ENCODE measurements around the gene GALR1. TPM values are rescaled to one million over a fixed set of nuclear protein-coding genes. Genes with fewer than 3 reads are reported as not detected.
"Not testable (repeated sequence)": the region's sequence is repeated elsewhere in the genome, so short reads cannot be mapped to it uniquely, and the experiment has no call there.

Gene GALR1
- total RNA-seq, 1 experiment from 2014 or later: not detected

GRCh38 chr18:77250501-77250925 lies 865 bp downstream of the GALR1 start:
- DNase-seq (ENCODE audit: extremely low read depth, low read depth): no peak

- no peak for DNase-seq (ENCODE audit: extremely low read depth, low read depth)
Observed at GRCh38 chr18:77250926-77251729, 1.5 kb downstream of the GALR1 start.

GRCh38 chr18:77251730-77252050 lies 2.0 kb downstream of the GALR1 start:
- no peak for DNase-seq (ENCODE audit: extremely low read depth, low read depth)

- DNase-seq (ENCODE audit: extremely low read depth, low read depth): no peak
Observed at GRCh38 chr18:77254711-77255405, 5.2 kb downstream of the GALR1 start.

- no peak for DNase-seq (ENCODE audit: extremely low read depth, low read depth)
Observed at GRCh38 chr18:77255426-77256105, 5.9 kb downstream of the GALR1 start.

GRCh38 chr18:77262643-77263465 lies 13.2 kb downstream of the GALR1 start:
- DNase-seq (ENCODE audit: extremely low read depth, low read depth): no peak

GRCh38 chr18:77263466-77263763 lies 13.8 kb downstream of the GALR1 start:
- DNase-seq (ENCODE audit: extremely low read depth, low read depth): no peak

- no peak for DNase-seq (ENCODE audit: extremely low read depth, low read depth)
Observed at GRCh38 chr18:77267969-77268368, 18.3 kb downstream of the GALR1 start.

GRCh38 chr18:77268456-77268855 lies 18.8 kb downstream of the GALR1 start:
- DNase-seq (ENCODE audit: extremely low read depth, low read depth): no peak

GRCh38 chr18:77271576-77272481 lies 22.2 kb downstream of the GALR1 start:
- DNase-seq (ENCODE audit: extremely low read depth, low read depth): no peak

- not testable (repeated sequence) for DNase-seq (ENCODE audit: extremely low read depth, low read depth)
Observed at GRCh38 chr18:77290841-77291240, 41.2 kb downstream of the GALR1 start.

- no peak for DNase-seq (ENCODE audit: extremely low read depth, low read depth)
Observed at GRCh38 chr18:77298172-77298571, 48.5 kb downstream of the GALR1 start.

GRCh38 chr18:77299706-77300105 lies 50.1 kb downstream of the GALR1 start:
- DNase-seq (ENCODE audit: extremely low read depth, low read depth): no peak

- DNase-seq (ENCODE audit: extremely low read depth, low read depth): no peak
Observed at GRCh38 chr18:77300579-77300978, 50.9 kb downstream of the GALR1 start.

- no peak for DNase-seq (ENCODE audit: extremely low read depth, low read depth)
Observed at GRCh38 chr18:77304268-77304667, 54.6 kb downstream of the GALR1 start.

GRCh38 chr18:77305676-77306075 lies 56.0 kb downstream of the GALR1 start:
- no peak for DNase-seq (ENCODE audit: extremely low read depth, low read depth)

GRCh38 chr18:77308216-77308615 lies 58.6 kb downstream of the GALR1 start:
- DNase-seq (ENCODE audit: extremely low read depth, low read depth): no peak

GRCh38 chr18:77314511-77314910 lies 64.9 kb downstream of the GALR1 start:
- DNase-seq (ENCODE audit: extremely low read depth, low read depth): no peak

GRCh38 chr18:77314952-77315351 lies 65.3 kb downstream of the GALR1 start:
- no peak for DNase-seq (ENCODE audit: extremely low read depth, low read depth)

GRCh38 chr18:77316008-77316407 lies 66.4 kb downstream of the GALR1 start:
- no peak for DNase-seq (ENCODE audit: extremely low read depth, low read depth)

All from NCI-H460 (cell line).